GM12801 (cell line): ENCODE results near the gene MINDY3.

Experiments
- TF ChIP-seq, protein P1 (sequence below): IDR thresholded peaks from one replicate; pipeline ENCODE4 v1.5.1; 2011; ENCODE audit warnings: control low read depth; ENCODE audit not compliant: insufficient read length; ENCODE audit errors: extremely low read depth

The MINDY3 gene

DNA sequence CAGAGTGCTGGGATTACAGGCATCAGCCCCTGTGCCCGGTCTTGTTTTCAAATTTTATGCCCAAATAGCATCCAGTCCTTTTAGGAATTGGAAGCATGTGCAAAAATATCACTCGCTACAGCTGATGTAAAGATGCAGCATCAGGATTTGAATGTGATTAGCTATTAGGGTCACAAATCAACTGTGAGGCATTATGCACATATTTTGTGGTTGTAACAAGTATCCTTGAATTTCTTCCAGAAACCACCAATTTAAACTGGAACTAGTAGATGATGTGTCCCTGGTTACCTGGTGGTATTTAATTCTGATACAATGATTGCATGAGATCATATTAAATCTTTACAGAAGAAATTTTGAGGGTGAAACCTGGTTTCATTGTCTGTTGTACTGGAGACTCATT lies 99.6 kb downstream of the MINDY3 start:
- TF ChIP-seq, protein P1, sequence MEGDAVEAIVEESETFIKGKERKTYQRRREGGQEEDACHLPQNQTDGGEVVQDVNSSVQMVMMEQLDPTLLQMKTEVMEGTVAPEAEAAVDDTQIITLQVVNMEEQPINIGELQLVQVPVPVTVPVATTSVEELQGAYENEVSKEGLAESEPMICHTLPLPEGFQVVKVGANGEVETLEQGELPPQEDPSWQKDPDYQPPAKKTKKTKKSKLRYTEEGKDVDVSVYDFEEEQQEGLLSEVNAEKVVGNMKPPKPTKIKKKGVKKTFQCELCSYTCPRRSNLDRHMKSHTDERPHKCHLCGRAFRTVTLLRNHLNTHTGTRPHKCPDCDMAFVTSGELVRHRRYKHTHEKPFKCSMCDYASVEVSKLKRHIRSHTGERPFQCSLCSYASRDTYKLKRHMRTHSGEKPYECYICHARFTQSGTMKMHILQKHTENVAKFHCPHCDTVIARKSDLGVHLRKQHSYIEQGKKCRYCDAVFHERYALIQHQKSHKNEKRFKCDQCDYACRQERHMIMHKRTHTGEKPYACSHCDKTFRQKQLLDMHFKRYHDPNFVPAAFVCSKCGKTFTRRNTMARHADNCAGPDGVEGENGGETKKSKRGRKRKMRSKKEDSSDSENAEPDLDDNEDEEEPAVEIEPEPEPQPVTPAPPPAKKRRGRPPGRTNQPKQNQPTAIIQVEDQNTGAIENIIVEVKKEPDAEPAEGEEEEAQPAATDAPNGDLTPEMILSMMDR, result no peak

DNA sequence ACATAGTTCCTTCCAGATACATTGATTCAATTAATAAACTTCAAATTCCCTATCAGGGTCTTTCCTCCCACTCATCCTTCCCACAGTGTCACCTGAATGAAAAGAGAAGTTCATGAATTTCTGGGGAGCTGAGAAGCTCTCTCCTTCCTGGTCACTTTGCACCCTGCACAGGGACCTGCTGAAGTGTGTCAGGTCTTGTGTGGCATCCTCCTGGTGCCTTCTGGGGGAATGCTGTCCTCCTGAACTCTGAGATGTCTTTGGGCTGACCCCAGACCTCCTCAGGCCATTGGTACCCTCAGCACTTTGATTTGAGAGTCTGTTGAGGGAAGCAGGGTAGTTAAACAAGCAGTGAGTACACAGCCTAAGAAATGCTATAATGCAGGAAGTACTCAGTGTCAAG lies 101.0 kb downstream of the MINDY3 start:
- TF ChIP-seq, protein P1, result no peak

- TF ChIP-seq, protein P1, result no peak
These were observed 101.7 kb downstream of the MINDY3 start for GRCh38 chr10:15758618-15759017.

DNA sequence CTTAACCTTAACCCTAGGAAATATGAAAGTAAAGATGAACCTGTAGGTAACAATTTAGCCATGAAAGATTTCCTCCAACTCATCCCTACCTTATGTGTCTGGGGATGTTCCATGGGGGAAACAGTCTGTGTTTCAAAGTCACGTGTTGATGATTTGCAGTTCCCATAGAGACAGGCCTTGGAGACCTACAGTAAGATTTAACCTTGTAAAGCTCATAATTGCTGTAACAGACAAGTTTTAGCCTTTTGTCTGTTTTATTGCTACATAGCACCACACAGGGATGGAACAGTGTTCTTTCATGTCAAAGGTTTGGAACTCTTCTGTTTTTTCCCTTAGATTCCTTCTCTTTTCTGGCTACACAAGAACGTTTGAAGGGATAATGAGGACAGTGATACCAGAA lies 105.4 kb downstream of the MINDY3 start:
- TF ChIP-seq, protein P1, result no peak

GRCh38 chr10:15751046-15751445 lies 109.3 kb downstream of the MINDY3 start:
- TF ChIP-seq, protein P1, result no peak

DNA sequence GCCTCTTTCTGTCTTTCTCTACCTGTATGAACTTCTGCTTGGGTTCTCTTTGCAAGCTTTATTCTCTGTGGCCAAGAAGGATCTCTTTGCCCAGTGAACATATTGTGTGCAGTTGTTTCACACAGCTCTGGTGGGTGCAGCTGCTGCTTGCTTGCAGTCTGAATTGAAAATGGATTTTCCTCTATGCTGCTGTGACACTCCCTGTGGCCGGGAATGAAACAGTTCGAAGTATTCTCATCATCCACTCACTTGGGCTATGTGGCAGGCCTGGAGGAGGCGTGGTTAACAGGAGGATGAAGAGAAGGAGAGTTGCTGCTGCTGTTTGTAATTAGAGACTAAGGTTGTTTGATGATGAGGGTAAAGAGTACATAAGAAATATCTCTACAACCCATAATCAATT lies 112.2 kb downstream of the MINDY3 start:
- TF ChIP-seq, protein P1, result no peak

DNA sequence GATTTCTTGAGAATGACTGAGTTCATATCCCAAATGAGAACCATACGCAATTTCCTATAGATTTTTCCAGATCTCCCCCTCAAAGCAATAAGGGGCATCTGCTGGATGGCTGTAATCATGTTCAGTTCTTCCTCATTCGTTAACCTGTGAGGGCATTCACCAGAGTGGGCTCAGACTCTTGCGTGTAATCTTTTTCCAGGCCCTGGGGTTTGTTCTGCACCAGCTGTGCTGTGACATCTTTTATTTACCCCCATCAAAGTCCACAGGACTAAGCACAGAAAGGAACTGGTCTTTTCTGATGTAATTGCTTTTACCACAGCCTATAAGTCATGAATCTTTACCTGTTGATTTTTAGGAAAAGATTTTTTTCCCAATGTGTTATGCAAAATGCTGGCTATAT lies 112.7 kb downstream of the MINDY3 start:
- TF ChIP-seq, protein P1, result no peak

DNA sequence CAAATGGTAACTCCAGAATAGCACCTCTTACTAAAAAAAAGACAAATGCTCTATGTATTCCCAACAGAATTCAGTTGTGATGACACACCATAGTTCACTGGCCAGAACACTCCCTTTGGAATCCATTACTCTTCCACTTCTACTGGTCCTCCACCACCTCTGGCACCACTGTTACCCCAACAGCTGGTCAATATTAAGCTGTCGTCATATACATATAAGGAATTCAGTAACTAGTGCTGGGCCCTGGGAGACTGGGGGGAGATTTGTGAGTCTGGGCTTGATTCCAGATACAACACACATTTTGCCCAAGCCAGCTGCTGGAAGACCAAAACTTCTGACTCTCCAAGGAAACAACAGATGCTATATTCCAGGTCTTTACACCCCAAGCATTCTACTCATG lies 114.6 kb downstream of the MINDY3 start:
- TF ChIP-seq, protein P1, result no peak
